Measurements from ENCODE around the gene ACOT2.

Gene ACOT2

DNA sequence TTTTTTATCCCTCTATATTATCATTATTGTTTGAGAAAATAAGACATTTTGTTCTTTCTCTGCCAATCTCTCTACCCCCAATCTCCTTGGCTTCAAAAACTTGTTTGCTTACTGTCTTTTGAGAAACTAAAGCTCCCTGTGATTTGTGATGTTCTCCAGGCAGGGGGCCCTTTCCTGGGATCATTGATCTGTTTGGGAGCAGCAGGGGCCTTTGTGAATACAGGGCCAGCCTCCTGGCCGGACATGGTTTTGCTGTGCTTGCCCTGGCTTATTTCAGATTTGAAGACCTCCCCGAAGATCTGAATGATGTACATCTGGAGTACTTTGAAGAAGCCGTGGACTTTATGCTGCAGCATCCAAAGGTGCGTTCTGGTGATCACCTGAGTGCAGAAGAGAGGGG, 47.8 kb downstream of the ACOT2 start:
- no peak for DNase-seq

DNA sequence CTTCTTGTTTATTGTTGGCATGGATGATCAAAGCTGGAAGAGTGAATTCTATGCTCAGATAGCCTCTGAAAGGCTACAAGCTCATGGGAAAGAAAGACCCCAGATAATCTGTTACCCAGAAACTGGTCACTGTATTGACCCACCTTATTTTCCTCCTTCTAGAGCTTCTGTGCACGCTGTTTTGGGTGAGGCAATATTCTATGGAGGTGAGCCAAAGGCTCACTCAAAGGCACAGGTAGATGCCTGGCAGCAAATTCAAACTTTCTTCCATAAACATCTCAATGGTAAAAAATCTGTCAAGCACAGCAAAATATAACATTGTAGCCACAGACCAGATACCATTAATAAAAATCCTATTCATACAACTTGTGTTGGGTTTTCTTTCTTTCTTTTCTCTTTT, 50.5 kb downstream of the ACOT2 start:
- no peak for DNase-seq

DNA sequence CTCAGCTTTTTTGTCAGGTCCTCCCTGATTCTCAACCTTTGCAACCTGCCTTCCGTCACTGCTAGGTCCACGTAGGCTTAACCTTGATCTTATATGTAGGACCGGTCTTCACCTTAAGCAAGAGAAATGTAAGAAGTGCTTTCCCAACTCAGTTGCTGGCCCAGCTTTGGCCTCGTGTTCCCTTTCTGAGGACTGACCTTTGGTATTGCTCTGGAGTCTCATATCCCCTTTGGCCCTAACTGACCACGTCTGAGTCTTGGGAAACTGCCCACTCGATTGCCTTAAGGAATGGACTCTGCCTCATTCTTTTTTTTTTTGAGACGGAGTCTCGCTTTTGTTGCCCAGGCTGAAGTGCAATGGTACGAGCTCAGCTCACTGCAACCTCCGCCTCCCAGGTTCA, 51.3 kb downstream of the ACOT2 start:
- no peak for DNase-seq

DNA sequence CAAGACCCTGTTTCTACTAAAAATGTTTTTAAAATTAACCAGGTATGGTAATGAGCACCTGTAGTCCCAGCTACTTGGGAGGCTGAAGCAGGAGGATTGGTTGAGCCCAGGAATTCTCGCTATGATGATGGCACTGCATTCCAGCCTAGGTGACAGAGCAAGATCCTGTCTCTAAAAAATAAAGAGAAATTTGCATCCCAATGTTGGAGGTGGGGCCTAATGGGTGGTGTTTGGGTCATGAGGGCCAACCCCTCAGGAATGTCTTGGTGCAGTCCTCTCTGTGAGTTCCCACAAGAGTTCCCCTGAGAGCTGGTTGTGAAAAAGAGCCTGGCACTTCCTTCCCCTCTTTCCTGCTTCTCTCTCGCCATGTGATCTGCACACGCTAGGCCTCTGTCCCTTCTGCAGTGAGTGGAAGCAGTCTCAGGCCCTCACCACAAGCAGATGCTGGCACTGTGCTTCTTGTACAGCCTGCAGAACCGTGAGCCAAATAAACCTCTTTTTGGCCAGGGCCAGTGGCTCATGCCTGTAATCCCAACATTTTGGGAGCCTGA, 54.6 kb downstream of the ACOT2 start:
- DNase-seq = no peak
